ENCODE data around the gene TMEM219.

The TMEM219 gene

DNA sequence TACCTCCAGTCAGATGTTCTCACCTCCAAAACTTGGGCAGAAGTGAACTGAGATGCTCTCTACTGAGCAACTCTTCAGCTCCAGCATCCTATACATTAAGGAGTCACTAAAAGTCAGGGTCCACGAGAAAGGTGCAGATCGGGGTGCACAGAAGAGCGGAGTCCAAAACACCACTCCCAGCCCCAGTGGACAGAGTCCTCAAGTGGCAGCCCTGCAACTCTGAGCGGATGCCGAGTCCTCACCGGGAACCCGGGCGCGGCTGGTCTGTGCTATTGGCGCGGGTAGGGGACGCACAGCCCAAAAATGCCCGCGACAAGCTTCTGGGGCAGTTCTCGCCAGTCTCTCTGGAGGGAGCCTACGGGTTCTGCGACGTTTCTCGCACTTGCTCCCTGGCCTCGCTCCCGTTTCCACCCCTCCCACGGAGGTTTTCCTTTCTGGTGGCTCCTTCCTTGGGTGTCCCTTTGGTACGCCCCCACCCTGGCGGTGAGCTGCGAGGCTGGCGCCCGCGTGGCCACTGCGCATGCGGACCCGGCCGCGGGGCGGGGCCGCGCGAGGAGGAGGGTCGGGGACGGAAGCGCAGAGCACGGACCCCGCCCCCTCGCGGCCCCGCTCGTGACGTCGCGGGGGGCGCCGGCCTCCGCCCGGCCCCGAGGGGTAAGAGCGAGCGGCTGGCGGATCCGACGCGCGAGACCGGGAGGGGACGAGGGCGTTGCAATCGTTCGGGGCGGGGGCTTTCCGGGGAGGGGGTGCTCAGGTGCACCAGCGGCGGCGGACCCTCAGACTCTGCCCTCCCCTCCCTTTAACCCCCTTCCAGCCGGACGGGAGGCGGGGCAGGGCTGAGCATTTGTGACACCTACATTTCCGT lies at the start of gene TMEM219:
TSS of gene TMEM219 (plus strand) at position 601 of the 865 bp plus-strand sequence. CDS start 1,065 bp downstream, outside the sequence.
- H3K9ac ChIP-seq (ENCODE audit: low read depth in 1 of 2, low read length in 2 of 2), result peak within 1 kb of the TSS; percentile 90
- H3K27me3 ChIP-seq (ENCODE audit: control insufficient read depth in 2 of 2, insufficient read depth in 2 of 2, low read length in 2 of 2), result no peaks in the 10 kb centered on the region
- no peaks in the 10 kb centered on the region for H3K9me3 ChIP-seq (ENCODE audit: control insufficient read depth in 2 of 2, low read length in 2 of 2)
- peaks cover 18 to 20% of the 10 kb centered on the region in 2 donors for H3K4me1 ChIP-seq (ENCODE audit: control insufficient read depth in 2 of 2, insufficient read depth in 2 of 2, low read length in 2 of 2)
- peak within 1 kb of the TSS; percentile 91 to 94 for H3K27ac ChIP-seq (ENCODE audit: low read depth in 2 of 2, low read length in 2 of 2)
- H3K36me3 ChIP-seq (ENCODE audit: control insufficient read depth in 2 of 2, insufficient read depth in 2 of 2, low read length in 2 of 2), result no peaks in the 10 kb centered on the region
- H3K4me3 ChIP-seq (ENCODE audit: low read length in 2 of 2), result peak within 1 kb of the TSS; percentile 81 to 90

DNA sequence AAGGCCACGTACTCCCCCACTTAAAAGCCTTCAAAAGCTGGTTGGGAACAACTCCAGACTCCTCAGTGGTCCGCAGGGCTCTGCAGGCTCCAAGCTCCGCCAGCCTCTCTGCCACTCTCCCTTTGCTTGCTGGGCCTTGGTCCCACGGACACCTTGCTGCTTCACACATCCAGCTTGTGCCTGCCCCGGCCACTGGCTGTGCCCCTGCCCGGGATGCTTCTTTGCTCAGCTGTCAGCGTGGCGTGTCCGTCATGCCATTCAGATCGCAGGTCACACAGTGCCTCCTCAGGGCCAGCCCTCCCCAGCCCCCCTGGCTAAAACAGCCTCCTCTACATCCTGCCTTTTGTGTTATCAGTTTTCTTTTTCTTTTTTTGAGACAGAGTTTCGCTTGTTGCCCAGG lies 49.8 kb upstream of the TMEM219 start:
- no peaks in the 10 kb centered on the region for H3K4me1 ChIP-seq (ENCODE audit: control insufficient read depth in 2 of 2, insufficient read depth in 2 of 2, low read length in 2 of 2)
- no peaks in the 10 kb centered on the region for H3K9me3 ChIP-seq (ENCODE audit: control insufficient read depth in 2 of 2, low read length in 2 of 2)
- no peak overlapping the region for H3K9ac ChIP-seq (ENCODE audit: low read depth in 1 of 2, low read length in 2 of 2)
- no peak overlapping the region for H3K27ac ChIP-seq (ENCODE audit: low read depth in 2 of 2, low read length in 2 of 2)
- H3K4me3 ChIP-seq (ENCODE audit: low read length in 2 of 2), result no peak overlapping the region
- H3K27me3 ChIP-seq (ENCODE audit: control insufficient read depth in 2 of 2, insufficient read depth in 2 of 2, low read length in 2 of 2), result no peaks in the 10 kb centered on the region
- H3K36me3 ChIP-seq (ENCODE audit: control insufficient read depth in 2 of 2, insufficient read depth in 2 of 2, low read length in 2 of 2), result peaks cover 4 to 7% of the 10 kb centered on the region in 2 donors

GRCh38 chr16:29913514-29913913 lies 48.4 kb upstream of the TMEM219 start:
- peaks cover 7% of the 10 kb centered on the region in 2 donors for H3K36me3 ChIP-seq (ENCODE audit: control insufficient read depth in 2 of 2, insufficient read depth in 2 of 2, low read length in 2 of 2)
- no peak overlapping the region for H3K27ac ChIP-seq (ENCODE audit: low read depth in 2 of 2, low read length in 2 of 2)
- no peaks in the 10 kb centered on the region for H3K9me3 ChIP-seq (ENCODE audit: control insufficient read depth in 2 of 2, low read length in 2 of 2)
- no peaks in the 10 kb centered on the region for H3K4me1 ChIP-seq (ENCODE audit: control insufficient read depth in 2 of 2, insufficient read depth in 2 of 2, low read length in 2 of 2)
- H3K27me3 ChIP-seq (ENCODE audit: control insufficient read depth in 2 of 2, insufficient read depth in 2 of 2, low read length in 2 of 2), result no peaks in the 10 kb centered on the region
- H3K4me3 ChIP-seq (ENCODE audit: low read length in 2 of 2), result no peak overlapping the region
- H3K9ac ChIP-seq (ENCODE audit: low read depth in 1 of 2, low read length in 2 of 2), result no peak overlapping the region

DNA sequence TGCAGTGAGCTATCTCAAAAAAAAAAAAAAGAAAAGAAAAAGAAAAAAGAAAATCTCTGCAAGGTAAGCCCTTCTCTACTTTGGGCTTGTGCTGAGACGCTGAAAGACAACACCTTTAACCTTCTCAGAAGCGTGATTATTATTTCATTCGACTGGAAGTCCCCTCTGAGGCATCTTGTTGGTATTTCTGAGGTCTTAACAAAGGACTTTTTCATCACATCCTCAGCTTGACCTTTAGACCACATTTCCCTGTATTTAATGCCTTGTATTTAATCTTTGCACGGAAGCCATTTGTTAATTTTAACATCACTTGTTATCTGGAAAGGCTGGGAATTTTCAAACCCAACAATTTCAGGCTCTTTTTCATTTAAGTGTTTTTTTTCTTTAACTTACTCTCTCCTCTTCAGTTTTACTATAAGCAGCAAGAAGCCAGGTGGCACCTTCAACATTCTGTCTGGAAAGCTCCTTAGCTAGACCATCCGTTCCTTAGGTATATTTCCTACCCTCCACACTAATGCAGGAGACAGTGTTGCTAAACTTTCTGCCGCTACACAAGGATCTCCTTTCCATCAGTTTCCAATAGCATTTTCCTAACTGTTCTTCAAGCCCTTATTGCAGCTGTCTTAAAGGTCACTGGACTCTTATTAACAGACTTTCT lies 46.2 kb upstream of the TMEM219 start:
- Histone ChIP-seq H3K9me3 (ENCODE audit: control insufficient read depth in 2 of 2, low read length in 2 of 2) (no peaks in the 10 kb centered on the region), H3K36me3 (ENCODE audit: control insufficient read depth in 2 of 2, insufficient read depth in 2 of 2, low read length in 2 of 2) (peaks cover 13 to 22% of the 10 kb centered on the region in 2 donors), H3K27me3 (ENCODE audit: control insufficient read depth in 2 of 2, insufficient read depth in 2 of 2, low read length in 2 of 2) (no peaks in the 10 kb centered on the region), H3K9ac (ENCODE audit: low read depth in 1 of 2, low read length in 2 of 2) (no peak overlapping the region), H3K4me3 (ENCODE audit: low read length in 2 of 2) (no peak overlapping the region), H3K27ac (ENCODE audit: low read depth in 2 of 2, low read length in 2 of 2) (no peak overlapping the region), H3K4me1 (ENCODE audit: control insufficient read depth in 2 of 2, insufficient read depth in 2 of 2, low read length in 2 of 2) (no peaks in the 10 kb centered on the region)

DNA sequence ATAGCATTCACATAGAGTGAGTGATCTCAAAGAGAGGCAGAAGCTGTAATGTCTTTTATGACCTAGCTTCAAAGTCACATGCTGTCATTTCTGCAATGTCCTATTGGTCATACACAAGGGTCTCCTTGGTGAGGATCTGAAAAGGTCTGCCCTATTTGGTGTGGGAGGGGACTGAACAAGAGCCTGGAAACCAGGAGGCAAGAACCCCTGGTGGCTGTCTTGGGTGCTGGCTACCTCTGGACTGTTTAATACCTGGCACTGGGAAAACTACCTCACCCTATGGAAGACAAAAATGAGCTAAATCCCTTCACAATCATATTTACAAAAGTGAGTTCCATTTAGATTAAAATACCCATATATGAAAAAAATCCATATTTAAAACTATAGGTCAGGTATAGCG lies 44.9 kb upstream of the TMEM219 start:
- Histone ChIP-seq H3K36me3 (ENCODE audit: control insufficient read depth in 2 of 2, insufficient read depth in 2 of 2, low read length in 2 of 2) (peaks cover 21 to 29% of the 10 kb centered on the region in 2 donors), H3K9me3 (ENCODE audit: control insufficient read depth in 2 of 2, low read length in 2 of 2) (no peaks in the 10 kb centered on the region), H3K27ac (ENCODE audit: low read depth in 2 of 2, low read length in 2 of 2) (no peak overlapping the region), H3K4me1 (ENCODE audit: control insufficient read depth in 2 of 2, insufficient read depth in 2 of 2, low read length in 2 of 2) (no peaks in the 10 kb centered on the region), H3K4me3 (ENCODE audit: low read length in 2 of 2) (no peak overlapping the region), H3K9ac (ENCODE audit: low read depth in 1 of 2, low read length in 2 of 2) (no peak overlapping the region), H3K27me3 (ENCODE audit: control insufficient read depth in 2 of 2, insufficient read depth in 2 of 2, low read length in 2 of 2) (no peaks in the 10 kb centered on the region)

GRCh38 chr16:29920288-29921033 lies 41.4 kb upstream of the TMEM219 start:
- Histone ChIP-seq H3K4me1 (ENCODE audit: control insufficient read depth in 2 of 2, insufficient read depth in 2 of 2, low read length in 2 of 2) (peaks cover 6 to 7% of the 10 kb centered on the region in 2 donors), H3K9me3 (ENCODE audit: control insufficient read depth in 2 of 2, low read length in 2 of 2) (no peaks in the 10 kb centered on the region), H3K36me3 (ENCODE audit: control insufficient read depth in 2 of 2, insufficient read depth in 2 of 2, low read length in 2 of 2) (peaks cover 21 to 34% of the 10 kb centered on the region in 2 donors), H3K9ac (ENCODE audit: low read depth in 1 of 2, low read length in 2 of 2) (no peak overlapping the region), H3K27me3 (ENCODE audit: control insufficient read depth in 2 of 2, insufficient read depth in 2 of 2, low read length in 2 of 2) (no peaks in the 10 kb centered on the region), H3K27ac (ENCODE audit: low read depth in 2 of 2, low read length in 2 of 2) (no peak overlapping the region), H3K4me3 (ENCODE audit: low read length in 2 of 2) (no peak overlapping the region)

DNA sequence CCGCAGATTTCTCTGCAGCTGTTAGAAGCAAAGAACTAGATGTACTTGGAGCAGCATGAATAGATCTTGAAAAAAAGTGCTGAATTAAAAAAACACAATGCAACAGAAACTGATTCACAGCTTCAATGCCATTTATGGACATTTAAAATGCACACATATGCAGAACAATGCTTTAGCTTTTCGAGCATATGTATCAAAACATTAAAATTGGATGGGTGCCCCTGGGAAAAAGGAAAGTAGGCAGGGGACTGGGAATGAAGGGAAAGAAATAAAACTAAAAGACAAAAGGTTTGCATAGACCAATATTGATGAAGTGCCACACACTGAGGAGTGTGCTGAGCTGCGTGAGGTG lies 40.9 kb upstream of the TMEM219 start:
- Histone ChIP-seq H3K9ac (ENCODE audit: low read depth in 1 of 2, low read length in 2 of 2) (no peak overlapping the region), H3K27me3 (ENCODE audit: control insufficient read depth in 2 of 2, insufficient read depth in 2 of 2, low read length in 2 of 2) (no peaks in the 10 kb centered on the region), H3K4me3 (ENCODE audit: low read length in 2 of 2) (no peak overlapping the region), H3K4me1 (ENCODE audit: control insufficient read depth in 2 of 2, insufficient read depth in 2 of 2, low read length in 2 of 2) (peaks cover 6 to 7% of the 10 kb centered on the region in 2 donors), H3K9me3 (ENCODE audit: control insufficient read depth in 2 of 2, low read length in 2 of 2) (no peaks in the 10 kb centered on the region), H3K36me3 (ENCODE audit: control insufficient read depth in 2 of 2, insufficient read depth in 2 of 2, low read length in 2 of 2) (peaks cover 21 to 34% of the 10 kb centered on the region in 2 donors), H3K27ac (ENCODE audit: low read depth in 2 of 2, low read length in 2 of 2) (no peak overlapping the region)

DNA sequence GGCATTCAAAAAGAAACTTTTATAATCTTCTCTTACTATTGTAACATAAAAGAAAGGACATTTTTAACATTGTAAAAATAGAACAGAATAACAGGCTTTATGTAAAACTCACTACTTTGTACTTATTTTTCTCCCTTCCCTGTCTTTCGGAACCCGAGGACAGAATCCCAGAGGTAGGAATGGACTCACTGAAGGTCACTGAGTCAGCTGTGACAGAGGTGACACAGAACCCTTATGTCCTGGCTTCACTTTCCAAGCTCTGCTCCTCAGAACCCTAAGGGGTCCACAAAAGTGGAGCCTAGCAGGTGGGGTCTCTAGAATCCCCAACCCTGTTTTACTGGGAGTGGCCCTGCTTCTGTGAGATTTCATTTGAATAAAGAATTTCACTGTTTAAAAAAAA lies 39.6 kb upstream of the TMEM219 start:
- Histone ChIP-seq H3K27ac (ENCODE audit: low read depth in 2 of 2, low read length in 2 of 2) (no peak overlapping the region), H3K27me3 (ENCODE audit: control insufficient read depth in 2 of 2, insufficient read depth in 2 of 2, low read length in 2 of 2) (no peaks in the 10 kb centered on the region), H3K9me3 (ENCODE audit: control insufficient read depth in 2 of 2, low read length in 2 of 2) (no peaks in the 10 kb centered on the region), H3K4me1 (ENCODE audit: control insufficient read depth in 2 of 2, insufficient read depth in 2 of 2, low read length in 2 of 2) (peaks cover 17% of the 10 kb centered on the region in 2 donors), H3K9ac (ENCODE audit: low read depth in 1 of 2, low read length in 2 of 2) (no peak overlapping the region), H3K4me3 (ENCODE audit: low read length in 2 of 2) (no peak overlapping the region), H3K36me3 (ENCODE audit: control insufficient read depth in 2 of 2, insufficient read depth in 2 of 2, low read length in 2 of 2) (peaks cover 21 to 34% of the 10 kb centered on the region in 2 donors)

DNA sequence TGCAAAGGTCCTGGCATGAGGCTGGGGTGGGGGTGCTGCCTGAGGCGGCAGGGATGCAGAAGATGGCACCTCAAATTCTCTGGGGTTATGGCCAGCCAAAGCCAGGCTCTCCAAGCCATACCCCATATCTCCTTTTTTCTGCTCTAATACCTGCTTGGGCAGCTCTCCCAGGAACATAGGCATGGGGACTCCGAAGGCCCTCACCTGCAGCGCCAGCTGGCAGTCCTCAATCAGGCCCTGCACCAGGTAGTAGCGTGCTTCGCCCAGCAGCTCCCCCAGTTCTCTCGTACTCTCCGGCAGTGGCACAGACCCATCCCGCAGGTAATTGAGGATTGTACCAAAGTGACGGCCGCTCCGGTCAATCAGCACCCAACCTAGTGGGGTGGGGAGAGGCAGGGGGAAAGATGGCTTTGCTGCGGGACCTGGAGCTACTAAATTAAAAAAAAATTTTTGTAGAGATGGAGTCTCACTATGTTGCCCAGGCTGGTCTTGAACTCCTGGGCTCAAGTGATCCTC lies 38.8 kb upstream of the TMEM219 start:
- H3K27ac ChIP-seq (ENCODE audit: low read depth in 2 of 2, low read length in 2 of 2), result no peak overlapping the region
- no peak overlapping the region for H3K9ac ChIP-seq (ENCODE audit: low read depth in 1 of 2, low read length in 2 of 2)
- peaks cover 21 to 33% of the 10 kb centered on the region in 2 donors for H3K36me3 ChIP-seq (ENCODE audit: control insufficient read depth in 2 of 2, insufficient read depth in 2 of 2, low read length in 2 of 2)
- no peaks in the 10 kb centered on the region for H3K9me3 ChIP-seq (ENCODE audit: control insufficient read depth in 2 of 2, low read length in 2 of 2)
- H3K4me3 ChIP-seq (ENCODE audit: low read length in 2 of 2), result no peak overlapping the region
- H3K27me3 ChIP-seq (ENCODE audit: control insufficient read depth in 2 of 2, insufficient read depth in 2 of 2, low read length in 2 of 2), result no peaks in the 10 kb centered on the region
- H3K4me1 ChIP-seq (ENCODE audit: control insufficient read depth in 2 of 2, insufficient read depth in 2 of 2, low read length in 2 of 2), result peaks cover 19% of the 10 kb centered on the region in 2 donors

Measured in mucosa of rectum (tissue), 2 donors.